GM12878 (cell line): ENCODE results near the gene IFNLR1. TPM values are rescaled to one million over a fixed set of nuclear protein-coding genes. Genes with fewer than 3 reads are reported as not detected.

Experiments
- ATAC-seq: fragments of 200-7000 bp; cut with Tn5 transposase; 3 replicates; pipeline ENCODE4 v1.9.1; 2020; ENCODE audit warnings: mild to moderate bottlenecking, moderate library complexity
- BruUV-seq: library from RNA; stranded (reverse); fragments of 400-500 nt; replicated peaks from 2 replicates; lab custom pipeline; 2021; lab: Mats Ljungman, UMichigan
- CTCF ChIA-PET: fragments of 300-600 bp; sonication (Branson Sonifier 250); formaldehyde crosslinking; extraction: SDS; loops from one replicate; lab custom pipeline; 2021; ENCODE audit warnings: inconsistent platforms; lab: Yijun Ruan, JAX
- POLR2A ChIA-PET: fragments of 350-600 bp; formaldehyde crosslinking; extraction: SDS; loops from one replicate; lab custom pipeline; 2021; ENCODE audit warnings: inconsistent platforms; lab: Charles Lee
- RAD21 ChIA-PET: fragments of 300-600 bp; sonication (Branson Sonifier 250); formaldehyde crosslinking; loops from one replicate; lab custom pipeline; 2023; ENCODE audit warnings: antibody characterized with exemption; ENCODE audit not compliant: unreplicated experiment; lab: Charles Lee
- SMC1A ChIA-PET: fragments of 300-600 bp; sonication (Branson Sonifier 250); formaldehyde crosslinking; loops from one replicate; lab custom pipeline; 2023; ENCODE audit not compliant: unreplicated experiment, uncharacterized antibody; lab: Charles Lee
- DNase-seq: peaks from one replicate; pipeline ENCODE4 v3.0.0-alpha.2; 2011; ENCODE audit warnings: low read depth, low spot score
- FAIRE-seq: peaks from 3 replicates; lab custom pipeline; 2011; peaks lifted over from hg19 to GRCh38; lab: Jason Lieb, UNC
- H2AFZ ChIP-seq: 2 replicates; pipeline ENCODE4 v1.6.0; 2011; ENCODE audit warnings: low read depth, low read length, control low read depth; ENCODE audit not compliant: control insufficient read depth
- H3K27ac ChIP-seq: 2 replicates; pipeline ENCODE4 v1.5.1; 2011; ENCODE audit warnings: control low read depth; ENCODE audit not compliant: control insufficient read depth, insufficient read depth
- H3K27me3 ChIP-seq, 2 experiments: replicated peaks in 1 of 2; 2 replicates each; pipeline versions ENCODE4 v1.6.0 to v1.6.1; 2011; ENCODE audit warnings: low read length in 1 of 2; ENCODE audit not compliant: control insufficient read depth in 2 of 2, insufficient read depth in 2 of 2
- H3K36me3 ChIP-seq, 2 experiments: 2 replicates each; pipeline ENCODE4 v1.5.1; 2011; ENCODE audit warnings: low read length in 1 of 2; ENCODE audit not compliant: control insufficient read depth in 2 of 2, insufficient read depth in 2 of 2
- H3K4me1 ChIP-seq: 2 replicates; pipeline ENCODE4 v1.6.1; 2011; ENCODE audit warnings: mild to moderate bottlenecking, low read length, moderate library complexity, mixed read lengths; ENCODE audit not compliant: control insufficient read depth, insufficient read depth
- H3K4me2 ChIP-seq: 2 replicates; pipeline ENCODE4 v1.6.0; 2011; ENCODE audit warnings: control low read depth; ENCODE audit not compliant: control insufficient read depth, insufficient read depth
- H3K4me3 ChIP-seq: fragments of 200-600 bp; sonication (generic); 2 replicates; pipeline ENCODE4 v1.5.1; 2016
- H3K79me2 ChIP-seq: 2 replicates; pipeline ENCODE4 v1.6.0; 2011; ENCODE audit warnings: low read length; ENCODE audit not compliant: control insufficient read depth, insufficient read depth
- H3K9ac ChIP-seq: 2 replicates; pipeline ENCODE4 v1.8.0; 2011; ENCODE audit warnings: low read length, control low read depth, mixed read lengths; ENCODE audit not compliant: control insufficient read depth, insufficient read depth
- H3K9me3 ChIP-seq: replicated peaks from 3 replicates; pipeline ENCODE4 v1.5.1; 2011; ENCODE audit warnings: mild to moderate bottlenecking, low read length; ENCODE audit not compliant: control insufficient read depth, insufficient read depth
- H4K20me1 ChIP-seq: 2 replicates; pipeline ENCODE4 v1.6.0; 2011; ENCODE audit not compliant: control insufficient read depth, insufficient read depth
- CREB1 ChIP-seq: IDR thresholded peaks from 2 replicates; pipeline ENCODE4 v1.6.1; 2012; ENCODE audit warnings: low read depth, mild to moderate bottlenecking, inconsistent platforms
- CREM ChIP-seq: IDR thresholded peaks from 2 replicates; pipeline ENCODE4 v1.6.1; 2014; ENCODE audit warnings: antibody characterized with exemption, low read depth
- EED ChIP-seq: sonication (generic); IDR thresholded peaks from 2 replicates; pipeline ENCODE4 v1.6.1; 2016; ENCODE audit warnings: antibody characterized with exemption, low read depth
- ETV6 ChIP-seq, 2 experiments: fragments of 450-650 bp in 1 of 2; IDR thresholded peaks in 1 of 2; conservative IDR thresholded peaks in 1 of 2; 2 replicates each; pipeline ENCODE4 v1.6.1; 2014; ENCODE audit warnings: antibody characterized with exemption in 1 of 2, borderline replicate concordance in 1 of 2, low read depth in 1 of 2, mild to moderate bottlenecking in 1 of 2, moderate library complexity in 1 of 2
- EZH2 ChIP-seq: IDR thresholded peaks from 2 replicates; pipeline ENCODE4 v1.6.1; 2012; ENCODE audit warnings: low read depth, mild to moderate bottlenecking, control low read depth, inconsistent platforms, low read length, borderline replicate concordance; ENCODE audit not compliant: control insufficient read depth
- IRF4 ChIP-seq: IDR thresholded peaks from 2 replicates; pipeline ENCODE4 v1.6.1; 2011; ENCODE audit warnings: low read depth, low read length
- JUNB ChIP-seq: IDR thresholded peaks from 2 replicates; pipeline ENCODE4 v1.6.1; 2016; ENCODE audit warnings: antibody characterized with exemption, mild to moderate bottlenecking
- NFIC ChIP-seq: IDR thresholded peaks from 2 replicates; pipeline ENCODE4 v1.6.1; 2012; ENCODE audit warnings: low read depth, mild to moderate bottlenecking, inconsistent platforms, low read length, moderate library complexity
- NFYA ChIP-seq: IDR thresholded peaks from 2 replicates; pipeline ENCODE4 v1.6.1; 2011; ENCODE audit warnings: low read depth, mild to moderate bottlenecking, low read length, improper control_type of control experiment, borderline replicate concordance
- PAX5 ChIP-seq: IDR thresholded peaks from 2 replicates; pipeline ENCODE4 v1.6.1; 2011; ENCODE audit warnings: low read depth, low read length, borderline replicate concordance
- RUNX3 ChIP-seq: IDR thresholded peaks from 2 replicates; pipeline ENCODE4 v1.6.1; 2012; ENCODE audit warnings: low read length, inconsistent platforms
- WGBS: methylation state at CpG from one replicate; pipeline ENCODE4 v1.1.6; 2016; ENCODE audit warnings: low lambda C conversion rate; ENCODE audit not compliant: insufficient replicate concordance, insufficient coverage; ENCODE audit errors: missing lambda C conversion rate; 5-methylcytosine and 5-hydroxymethylcytosine counted together
- in situ Hi-C: fragments of 300-500 bp; cut with MboI; formaldehyde crosslinking; loops from 9 replicates; pipeline ENCODE4 v1.14.3; 2018; ENCODE audit warnings: mixed read lengths
- intact Hi-C: fragments of 100-400 bp; cut with micrococcal nuclease; formaldehyde crosslinking; loops from one replicate; pipeline ENCODE4 v1.14.2; 2022; ENCODE audit not compliant: unreplicated experiment
- polyA plus RNA-seq, 11 experiments: library from polyadenylated mRNA; depleted of rRNA in 4 of 11; unstranded in 6 of 11; stranded (reverse) in 5 of 11; fragments of >200 nt; fragmentation: Nextera tagmentation in 4 of 11; fragmentation: Illumina TruSeq in 1 of 11; extraction: Ambion mirVana in 4 of 11; extraction: Trizol in 1 of 11; gene quantifications; 1 replicate in 1 of 11; 2 replicates in 10 of 11; pipeline versions ENCODE4 v1.2.1 to v1.2.3, GENCODE V29; 2011 to 2016; ENCODE audit warnings: inconsistent platforms in 2 of 11, missing spikeins in 2 of 11, low read depth in 1 of 11
- total RNA-seq, 4 experiments: library from RNA; depleted of rRNA in 3 of 4; stranded (reverse); fragments of >200 nt in 3 of 4; fragmentation: Illumina TruSeq in 1 of 4; extraction: Trizol in 1 of 4; gene quantifications; 2 replicates each; pipeline versions ENCODE4 v1.2.1 to v1.2.3, GENCODE V29; 2013 to 2021
- TF ChIP-seq, protein P1 (sequence below): fragments of 450-650 bp; IDR thresholded peaks from 2 replicates; pipeline ENCODE4 v1.6.1; 2017; ENCODE audit warnings: borderline replicate concordance
- TF ChIP-seq, protein P2 (sequence below): IDR thresholded peaks from 2 replicates; pipeline ENCODE4 v1.6.1; 2012; ENCODE audit warnings: low read depth, low read length, improper control_type of control experiment
- TF ChIP-seq, protein P3 (sequence below): IDR thresholded peaks from 2 replicates; pipeline ENCODE4 v1.6.1; 2012; ENCODE audit warnings: low read length, inconsistent platforms

The IFNLR1 gene
- total and polyA plus RNA-seq, 10 of the 15 experiments (the other 5 are each of a cell fraction or from before 2014, with no cell fraction given): 0.31 to 5.6 (median 3.9) TPM

DNA sequence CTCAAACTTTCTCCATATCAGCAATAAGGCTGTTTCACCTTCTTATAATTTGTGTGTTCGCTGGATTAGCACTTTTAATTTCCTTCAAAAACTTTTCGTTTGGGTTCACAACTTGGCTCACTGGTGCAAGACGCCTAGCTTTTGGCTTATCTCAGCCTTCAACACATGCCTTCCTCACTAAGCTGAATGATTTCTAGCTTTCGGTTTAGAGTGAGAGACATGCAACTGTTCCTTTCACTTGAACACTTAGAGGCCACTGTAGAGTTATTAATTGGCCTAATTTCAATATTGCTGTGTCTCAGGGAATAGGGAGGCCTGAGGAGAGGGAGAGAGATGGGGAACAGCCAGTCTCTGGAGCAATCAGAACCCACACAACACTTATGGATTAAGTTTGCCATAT, 41.2 kb upstream of the IFNLR1 start:
- H4K20me1 ChIP-seq: no peaks in the 10 kb centered on the region
- H3K4me2 ChIP-seq: peak overlapping the region; percentile 72
- no peak overlapping the region; the same call in 1 of the 2 replicates for H3K4me3 ChIP-seq
- ChIA-PET SMC1A (interaction anchor here (0.7 to 1.5 kb wide), 5 partner anchors 15 to 437 kb away, joined by 3 to 5 read pairs (median 3); no protein-coding TSS in a partner anchor), POLR2A (no interaction called here), RAD21 (interaction anchor here (1.4 kb wide), 1 partner anchor 163 kb away, joined by 3 read pairs; no protein-coding TSS in a partner anchor), CTCF (interaction anchor here (0.6 to 2.1 kb wide), 4 partner anchors 29 to 183 kb away, joined by 4 to 9 read pairs (median 6); no protein-coding TSS in a partner anchor)
- under 1% methylated on average over 4 of the region's 4 CpGs for WGBS
- peaks cover 27% of the 10 kb centered on the region for H3K4me1 ChIP-seq
- no peak overlapping the region for H3K27ac ChIP-seq
- in situ Hi-C loops: no loop called here
- H2AFZ ChIP-seq: no peak overlapping the region
- ATAC-seq: peak; percentile 87
- no peaks in the 10 kb centered on the region for H3K36me3 ChIP-seq
- H3K9me3 ChIP-seq: no peaks in the 10 kb centered on the region; the same call in 2 of the 3 replicates
- peak; percentile 72 for FAIRE-seq
- TF ChIP-seq NFYA (no peak), CREM (peak; percentile 30; the same call in 1 of the 2 replicates), ETV6 (conservative IDR thresholded peaks at IDR 0.05 in 1 of 2, IDR thresholded peaks at IDR 0.05 in 1 of 2; ENCODE audit: borderline replicate concordance in 1 of 2, low read depth in 1 of 2) (0 out of 4 replicates have a peak, but pooled peaks of 1 of the 2 experiments have one; percentile 52), PAX5 (0 out of 2 replicates have a peak, but pooled peaks have one; percentile 17), CREB1 (0 out of 2 replicates have a peak, but pooled peaks have one; percentile 29), EZH2 (no peak), IRF4 (0 out of 2 replicates have a peak, but pooled peaks have one; percentile 49), NFIC (peak; percentile 26; the same call in 1 of the 2 replicates), RUNX3 (peak; percentile 51), JUNB (peak; percentile 62), EED (0 out of 2 replicates have a peak, but pooled peaks have one; percentile 38)
- TF ChIP-seq, protein P1, sequence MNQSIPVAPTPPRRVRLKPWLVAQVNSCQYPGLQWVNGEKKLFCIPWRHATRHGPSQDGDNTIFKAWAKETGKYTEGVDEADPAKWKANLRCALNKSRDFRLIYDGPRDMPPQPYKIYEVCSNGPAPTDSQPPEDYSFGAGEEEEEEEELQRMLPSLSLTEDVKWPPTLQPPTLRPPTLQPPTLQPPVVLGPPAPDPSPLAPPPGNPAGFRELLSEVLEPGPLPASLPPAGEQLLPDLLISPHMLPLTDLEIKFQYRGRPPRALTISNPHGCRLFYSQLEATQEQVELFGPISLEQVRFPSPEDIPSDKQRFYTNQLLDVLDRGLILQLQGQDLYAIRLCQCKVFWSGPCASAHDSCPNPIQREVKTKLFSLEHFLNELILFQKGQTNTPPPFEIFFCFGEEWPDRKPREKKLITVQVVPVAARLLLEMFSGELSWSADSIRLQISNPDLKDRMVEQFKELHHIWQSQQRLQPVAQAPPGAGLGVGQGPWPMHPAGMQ: no peak
- TF ChIP-seq, protein P2, sequence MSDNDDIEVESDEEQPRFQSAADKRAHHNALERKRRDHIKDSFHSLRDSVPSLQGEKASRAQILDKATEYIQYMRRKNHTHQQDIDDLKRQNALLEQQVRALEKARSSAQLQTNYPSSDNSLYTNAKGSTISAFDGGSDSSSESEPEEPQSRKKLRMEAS: no peak
- TF ChIP-seq, protein P3, sequence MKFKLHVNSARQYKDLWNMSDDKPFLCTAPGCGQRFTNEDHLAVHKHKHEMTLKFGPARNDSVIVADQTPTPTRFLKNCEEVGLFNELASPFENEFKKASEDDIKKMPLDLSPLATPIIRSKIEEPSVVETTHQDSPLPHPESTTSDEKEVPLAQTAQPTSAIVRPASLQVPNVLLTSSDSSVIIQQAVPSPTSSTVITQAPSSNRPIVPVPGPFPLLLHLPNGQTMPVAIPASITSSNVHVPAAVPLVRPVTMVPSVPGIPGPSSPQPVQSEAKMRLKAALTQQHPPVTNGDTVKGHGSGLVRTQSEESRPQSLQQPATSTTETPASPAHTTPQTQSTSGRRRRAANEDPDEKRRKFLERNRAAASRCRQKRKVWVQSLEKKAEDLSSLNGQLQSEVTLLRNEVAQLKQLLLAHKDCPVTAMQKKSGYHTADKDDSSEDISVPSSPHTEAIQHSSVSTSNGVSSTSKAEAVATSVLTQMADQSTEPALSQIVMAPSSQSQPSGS: peak; percentile 50; the same call in 1 of the 2 replicates
- intact Hi-C loops: no loop called here
- H3K79me2 ChIP-seq: no peaks in the 10 kb centered on the region
- BruUV-seq: no TSS peak
- H3K27me3 ChIP-seq: peaks cover 0 to 1% of the 10 kb centered on the region in 2 experiments; a peak in 1 of 4 replicates
- DNase-seq: peak; percentile 33
- no peak overlapping the region for H3K9ac ChIP-seq
